CD4-positive, alpha-beta T cell treated with Interleukin-6 for 4 hours (primary cell): ENCODE measurements around the gene PHF1.

ENCODE experiments used
- DNase-seq: peaks from one replicate; pipeline ENCODE4 v3.0.0-alpha.2; 2020; ENCODE audit warnings: mixed read lengths

Gene PHF1

GRCh38 chr6:33433001-33433543 is 22.3 kb downstream of the PHF1 start:
- DNase-seq, result no peak

GRCh38 chr6:33433544-33434191 is 22.9 kb downstream of the PHF1 start:
- no peak for DNase-seq

GRCh38 chr6:33434961-33435360 is 24.1 kb downstream of the PHF1 start:
- no peak for DNase-seq

GRCh38 chr6:33437666-33438065 is 26.9 kb downstream of the PHF1 start:
- no peak for DNase-seq

GRCh38 chr6:33438978-33439594 is 28.3 kb downstream of the PHF1 start:
- no peak for DNase-seq

GRCh38 chr6:33439956-33440648 is 29.3 kb downstream of the PHF1 start:
- no peak for DNase-seq

GRCh38 chr6:33440649-33441309 is 30.0 kb downstream of the PHF1 start:
- DNase-seq, result no peak

- no peak for DNase-seq
These were observed 30.6 kb downstream of the PHF1 start for GRCh38 chr6:33441457-33441856.

- DNase-seq, result no peak
These were observed 31.5 kb downstream of the PHF1 start for GRCh38 chr6:33442283-33442682.

GRCh38 chr6:33443025-33443424 is 32.2 kb downstream of the PHF1 start:
- DNase-seq, result no peak

- no peak for DNase-seq
These were observed 33.0 kb downstream of the PHF1 start for GRCh38 chr6:33443619-33444504.

GRCh38 chr6:33445119-33445603 is 34.3 kb downstream of the PHF1 start:
- DNase-seq, result no peak

GRCh38 chr6:33446356-33446755 is 35.5 kb downstream of the PHF1 start:
- DNase-seq, result no peak

GRCh38 chr6:33450434-33450833 is 39.6 kb downstream of the PHF1 start:
- no peak for DNase-seq

GRCh38 chr6:33451606-33452005 is 40.8 kb downstream of the PHF1 start:
- no peak for DNase-seq

- no peak for DNase-seq
These were observed 41.7 kb downstream of the PHF1 start for GRCh38 chr6:33452496-33452895.

- peak; percentile 24 for DNase-seq
These were observed 42.7 kb downstream of the PHF1 start for GRCh38 chr6:33453393-33454008.

GRCh38 chr6:33454009-33454946 is 43.5 kb downstream of the PHF1 start, which contains the start of gene ZBTB9:
TSS of gene ZBTB9 (plus strand) at chr6:33454576. CDS start at chr6:33455101, 525 bp downstream.
- DNase-seq, result peak; percentile 95

- DNase-seq, result no peak
These were observed 44.2 kb downstream of the PHF1 start for GRCh38 chr6:33455051-33455450.

- DNase-seq, result no peak
These were observed 45.3 kb downstream of the PHF1 start for GRCh38 chr6:33456156-33456555.
